ENCODE data around the gene CCT3.

DNA sequence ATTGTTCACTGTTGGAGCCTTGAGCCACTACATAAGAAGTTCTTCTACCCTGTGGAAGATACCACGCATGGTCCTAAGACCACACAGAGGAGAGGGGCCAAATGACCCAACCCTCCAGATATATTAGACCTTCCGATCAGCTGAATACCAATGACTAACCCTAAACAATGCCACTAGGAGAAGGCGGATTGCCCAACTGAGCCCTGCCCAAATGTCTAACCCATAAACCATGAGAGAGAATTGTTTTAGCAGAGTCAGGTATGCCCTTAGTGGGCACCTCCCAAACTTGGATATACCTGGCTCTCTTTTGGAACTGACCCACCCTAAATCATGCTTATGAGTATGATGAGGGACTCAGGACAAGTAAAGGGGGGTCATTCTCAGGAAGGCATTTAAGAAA is 67.8 kb downstream of the CCT3 start:
- TF ChIP-seq, protein P1, sequence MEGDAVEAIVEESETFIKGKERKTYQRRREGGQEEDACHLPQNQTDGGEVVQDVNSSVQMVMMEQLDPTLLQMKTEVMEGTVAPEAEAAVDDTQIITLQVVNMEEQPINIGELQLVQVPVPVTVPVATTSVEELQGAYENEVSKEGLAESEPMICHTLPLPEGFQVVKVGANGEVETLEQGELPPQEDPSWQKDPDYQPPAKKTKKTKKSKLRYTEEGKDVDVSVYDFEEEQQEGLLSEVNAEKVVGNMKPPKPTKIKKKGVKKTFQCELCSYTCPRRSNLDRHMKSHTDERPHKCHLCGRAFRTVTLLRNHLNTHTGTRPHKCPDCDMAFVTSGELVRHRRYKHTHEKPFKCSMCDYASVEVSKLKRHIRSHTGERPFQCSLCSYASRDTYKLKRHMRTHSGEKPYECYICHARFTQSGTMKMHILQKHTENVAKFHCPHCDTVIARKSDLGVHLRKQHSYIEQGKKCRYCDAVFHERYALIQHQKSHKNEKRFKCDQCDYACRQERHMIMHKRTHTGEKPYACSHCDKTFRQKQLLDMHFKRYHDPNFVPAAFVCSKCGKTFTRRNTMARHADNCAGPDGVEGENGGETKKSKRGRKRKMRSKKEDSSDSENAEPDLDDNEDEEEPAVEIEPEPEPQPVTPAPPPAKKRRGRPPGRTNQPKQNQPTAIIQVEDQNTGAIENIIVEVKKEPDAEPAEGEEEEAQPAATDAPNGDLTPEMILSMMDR (IDR thresholded peaks at IDR 0.05; ENCODE audit: insufficient read depth, low read length) = no peak
- no peak for TF ChIP-seq POLR2AphosphoS5 (IDR thresholded peaks at IDR 0.05; ENCODE audit: low read depth)

All from HL-60 (cell line).